ENCODE results near the gene COX6B2.

COX6B2 gene

DNA sequence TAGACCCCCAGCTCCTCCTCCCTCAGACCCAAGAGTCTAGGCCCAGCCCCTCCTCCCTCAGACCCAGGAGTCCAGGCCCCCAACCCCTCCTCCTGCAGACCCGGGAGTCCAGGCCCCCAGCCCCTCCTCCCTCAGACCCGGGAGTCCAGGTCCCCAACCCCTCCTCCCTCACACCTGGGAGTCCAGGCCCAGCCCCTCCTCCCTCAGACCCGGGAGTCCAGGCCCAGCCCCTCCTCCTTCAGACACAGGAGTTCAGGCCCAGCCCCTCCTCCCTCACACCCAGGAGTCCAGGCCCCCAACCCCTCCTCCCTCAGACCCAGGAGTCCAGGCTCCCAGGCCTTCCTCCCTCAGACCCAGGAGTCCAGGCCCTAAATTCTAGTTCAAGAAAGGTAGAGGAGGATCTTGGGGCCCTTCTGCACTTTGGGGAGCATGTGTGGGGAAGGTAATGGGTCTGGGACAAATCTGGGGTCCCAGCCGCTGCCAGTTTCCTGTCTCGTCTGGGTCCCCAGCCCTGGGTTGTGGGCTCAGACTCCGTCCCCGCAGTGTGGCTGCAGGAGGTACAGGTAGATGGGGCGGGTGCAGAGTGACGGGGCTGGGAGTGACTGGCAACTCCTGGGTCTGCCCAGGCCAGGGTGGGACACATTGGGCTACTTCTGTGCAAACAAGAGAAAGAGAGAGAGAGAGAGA, 18.9 kb upstream of the COX6B2 start:
- ATAC-seq: no peak

DNA sequence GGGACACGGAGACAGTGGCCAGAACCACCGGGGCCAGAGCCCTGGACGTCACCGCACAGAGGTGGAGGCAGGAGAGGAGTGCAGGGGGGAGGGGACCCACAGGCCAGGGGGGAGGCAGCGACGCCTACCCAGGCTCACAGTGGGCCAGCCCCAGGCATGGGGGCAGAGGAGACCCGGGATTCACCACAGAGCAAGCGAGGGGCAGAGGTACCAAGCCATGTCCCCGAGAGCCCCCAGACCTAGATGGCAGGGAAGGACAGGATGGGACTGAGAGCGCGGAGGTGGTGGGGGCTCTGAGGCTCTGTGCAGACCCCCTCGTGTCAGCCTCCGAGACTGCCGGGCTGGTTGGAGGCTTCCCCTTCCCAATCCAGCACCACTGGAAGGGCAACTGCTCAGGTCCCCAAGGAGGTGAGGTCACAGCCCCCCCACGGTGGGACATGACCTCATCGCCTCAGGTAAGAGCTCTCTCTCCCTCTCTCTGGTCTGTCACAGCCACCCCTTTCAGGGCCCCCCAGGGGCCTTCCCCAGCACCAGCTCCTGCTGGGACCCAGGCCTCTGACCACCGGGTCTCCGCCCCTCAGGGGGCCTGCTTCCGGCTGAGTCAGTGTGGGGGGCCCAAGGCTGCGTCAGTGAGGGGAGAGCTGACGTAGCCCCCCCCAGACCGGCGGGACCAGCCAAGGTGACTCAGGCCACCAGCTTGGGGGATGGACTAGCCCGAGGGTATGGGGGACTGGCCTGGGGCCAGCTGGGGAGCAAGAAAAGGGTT, 18.0 kb upstream of the COX6B2 start:
- TF ChIP-seq ZFP3 (CRISPR knock-in tag; IDR thresholded peaks at IDR 0.05) (no peak), ZNF70 (CRISPR knock-in tag; IDR thresholded peaks at IDR 0.05) (no peak), BACH2 (CRISPR knock-in tag; IDR thresholded peaks at IDR 0.05; ENCODE audit: borderline replicate concordance) (no peak)
- TF ChIP-seq, protein P1, sequence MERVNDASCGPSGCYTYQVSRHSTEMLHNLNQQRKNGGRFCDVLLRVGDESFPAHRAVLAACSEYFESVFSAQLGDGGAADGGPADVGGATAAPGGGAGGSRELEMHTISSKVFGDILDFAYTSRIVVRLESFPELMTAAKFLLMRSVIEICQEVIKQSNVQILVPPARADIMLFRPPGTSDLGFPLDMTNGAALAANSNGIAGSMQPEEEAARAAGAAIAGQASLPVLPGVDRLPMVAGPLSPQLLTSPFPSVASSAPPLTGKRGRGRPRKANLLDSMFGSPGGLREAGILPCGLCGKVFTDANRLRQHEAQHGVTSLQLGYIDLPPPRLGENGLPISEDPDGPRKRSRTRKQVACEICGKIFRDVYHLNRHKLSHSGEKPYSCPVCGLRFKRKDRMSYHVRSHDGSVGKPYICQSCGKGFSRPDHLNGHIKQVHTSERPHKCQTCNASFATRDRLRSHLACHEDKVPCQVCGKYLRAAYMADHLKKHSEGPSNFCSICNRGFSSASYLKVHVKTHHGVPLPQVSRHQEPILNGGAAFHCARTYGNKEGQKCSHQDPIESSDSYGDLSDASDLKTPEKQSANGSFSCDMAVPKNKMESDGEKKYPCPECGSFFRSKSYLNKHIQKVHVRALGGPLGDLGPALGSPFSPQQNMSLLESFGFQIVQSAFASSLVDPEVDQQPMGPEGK (CRISPR knock-in tag; IDR thresholded peaks at IDR 0.05; ENCODE audit: borderline replicate concordance): peak; percentile 75; the same call in 1 of the 2 replicates
- no peak for ATAC-seq

More for the DNA sequence above, 18.9 kb upstream of the COX6B2 start:
- TF ChIP-seq ZNF565 (CRISPR knock-in tag; conservative IDR thresholded peaks at IDR 0.05; ENCODE audit: low read depth): no peak
- no peak for TF ChIP-seq TCF4 (CRISPR knock-in tag; IDR thresholded peaks at IDR 0.05; ENCODE audit: borderline replicate concordance)
- TF ChIP-seq, protein P2, sequence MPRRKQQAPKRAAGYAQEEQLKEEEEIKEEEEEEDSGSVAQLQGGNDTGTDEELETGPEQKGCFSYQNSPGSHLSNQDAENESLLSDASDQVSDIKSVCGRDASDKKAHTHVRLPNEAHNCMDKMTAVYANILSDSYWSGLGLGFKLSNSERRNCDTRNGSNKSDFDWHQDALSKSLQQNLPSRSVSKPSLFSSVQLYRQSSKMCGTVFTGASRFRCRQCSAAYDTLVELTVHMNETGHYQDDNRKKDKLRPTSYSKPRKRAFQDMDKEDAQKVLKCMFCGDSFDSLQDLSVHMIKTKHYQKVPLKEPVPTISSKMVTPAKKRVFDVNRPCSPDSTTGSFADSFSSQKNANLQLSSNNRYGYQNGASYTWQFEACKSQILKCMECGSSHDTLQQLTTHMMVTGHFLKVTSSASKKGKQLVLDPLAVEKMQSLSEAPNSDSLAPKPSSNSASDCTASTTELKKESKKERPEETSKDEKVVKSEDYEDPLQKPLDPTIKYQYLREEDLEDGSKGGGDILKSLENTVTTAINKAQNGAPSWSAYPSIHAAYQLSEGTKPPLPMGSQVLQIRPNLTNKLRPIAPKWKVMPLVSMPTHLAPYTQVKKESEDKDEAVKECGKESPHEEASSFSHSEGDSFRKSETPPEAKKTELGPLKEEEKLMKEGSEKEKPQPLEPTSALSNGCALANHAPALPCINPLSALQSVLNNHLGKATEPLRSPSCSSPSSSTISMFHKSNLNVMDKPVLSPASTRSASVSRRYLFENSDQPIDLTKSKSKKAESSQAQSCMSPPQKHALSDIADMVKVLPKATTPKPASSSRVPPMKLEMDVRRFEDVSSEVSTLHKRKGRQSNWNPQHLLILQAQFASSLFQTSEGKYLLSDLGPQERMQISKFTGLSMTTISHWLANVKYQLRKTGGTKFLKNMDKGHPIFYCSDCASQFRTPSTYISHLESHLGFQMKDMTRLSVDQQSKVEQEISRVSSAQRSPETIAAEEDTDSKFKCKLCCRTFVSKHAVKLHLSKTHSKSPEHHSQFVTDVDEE (CRISPR knock-in tag; IDR thresholded peaks at IDR 0.05): no peak
- TF ChIP-seq, protein P1 (CRISPR knock-in tag; IDR thresholded peaks at IDR 0.05; ENCODE audit: borderline replicate concordance): no peak

DNA sequence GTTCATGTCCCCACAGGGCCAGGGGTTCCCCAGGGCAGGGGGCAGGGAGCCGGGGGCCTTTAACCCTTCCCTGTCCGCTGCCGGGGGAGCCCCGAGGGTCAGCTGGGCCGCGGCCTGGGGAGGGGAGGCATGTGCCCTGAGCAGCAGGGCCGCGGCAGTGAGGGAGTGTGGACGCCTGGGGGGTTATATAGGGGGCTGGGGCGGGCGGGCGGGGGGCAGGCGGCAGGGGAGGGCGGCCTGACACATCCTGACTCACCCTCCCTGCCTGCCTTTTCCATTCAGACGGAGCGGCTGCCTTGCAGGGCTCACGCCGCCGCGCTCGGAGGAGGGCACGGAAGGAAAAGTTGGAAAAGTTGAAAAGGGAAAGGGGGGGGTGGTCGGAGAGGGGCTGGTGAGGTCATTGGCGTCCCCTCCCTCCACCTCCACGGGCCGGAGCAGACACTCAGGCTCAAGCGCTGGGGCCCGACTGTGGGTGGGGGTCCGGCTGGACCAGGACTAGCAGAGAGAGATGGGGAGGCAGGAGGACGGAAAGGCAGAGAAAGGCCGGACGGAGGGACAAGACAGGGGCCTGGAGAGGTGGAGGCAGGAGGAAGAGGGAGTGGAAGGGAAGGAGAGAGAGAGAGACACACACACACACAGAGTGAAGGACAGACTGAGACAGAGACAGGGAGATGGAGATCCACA, 15.9 kb upstream of the COX6B2 start, which contains the start of gene IL11:
Gene IL11 (minus strand): TSS at position 159 of the 684 bp plus-strand sequence. CDS start 153 bp downstream, at position 6.
- ATAC-seq: peak; percentile 44
- TF ChIP-seq PPARA (CRISPR knock-in tag; IDR thresholded peaks at IDR 0.05; ENCODE audit: borderline replicate concordance) (no peak), ZNF565 (CRISPR knock-in tag; conservative IDR thresholded peaks at IDR 0.05; ENCODE audit: low read depth) (no peak), RARB (CRISPR knock-in tag; IDR thresholded peaks at IDR 0.05) (no peak), BACH2 (CRISPR knock-in tag; IDR thresholded peaks at IDR 0.05; ENCODE audit: borderline replicate concordance) (no peak), GLIS3 (CRISPR knock-in tag; IDR thresholded peaks at IDR 0.05) (no peak), ZC3H10 (CRISPR knock-in tag; IDR thresholded peaks at IDR 0.05) (no peak), SNAI2 (CRISPR knock-in tag; IDR thresholded peaks at IDR 0.05) (no peak), TOX (CRISPR knock-in tag; IDR thresholded peaks at IDR 0.05; ENCODE audit: borderline replicate concordance) (no peak), ESRRG (CRISPR knock-in tag; IDR thresholded peaks at IDR 0.05) (no peak), ZFP3 (CRISPR knock-in tag; IDR thresholded peaks at IDR 0.05) (no peak), OSR1 (CRISPR knock-in tag; IDR thresholded peaks at IDR 0.05) (no peak), CSDC2 (CRISPR knock-in tag; IDR thresholded peaks at IDR 0.05) (no peak)
- TF ChIP-seq, protein P1 (CRISPR knock-in tag; IDR thresholded peaks at IDR 0.05; ENCODE audit: borderline replicate concordance): no peak; the same call in 1 of the 2 replicates
- TF ChIP-seq, protein P3, sequence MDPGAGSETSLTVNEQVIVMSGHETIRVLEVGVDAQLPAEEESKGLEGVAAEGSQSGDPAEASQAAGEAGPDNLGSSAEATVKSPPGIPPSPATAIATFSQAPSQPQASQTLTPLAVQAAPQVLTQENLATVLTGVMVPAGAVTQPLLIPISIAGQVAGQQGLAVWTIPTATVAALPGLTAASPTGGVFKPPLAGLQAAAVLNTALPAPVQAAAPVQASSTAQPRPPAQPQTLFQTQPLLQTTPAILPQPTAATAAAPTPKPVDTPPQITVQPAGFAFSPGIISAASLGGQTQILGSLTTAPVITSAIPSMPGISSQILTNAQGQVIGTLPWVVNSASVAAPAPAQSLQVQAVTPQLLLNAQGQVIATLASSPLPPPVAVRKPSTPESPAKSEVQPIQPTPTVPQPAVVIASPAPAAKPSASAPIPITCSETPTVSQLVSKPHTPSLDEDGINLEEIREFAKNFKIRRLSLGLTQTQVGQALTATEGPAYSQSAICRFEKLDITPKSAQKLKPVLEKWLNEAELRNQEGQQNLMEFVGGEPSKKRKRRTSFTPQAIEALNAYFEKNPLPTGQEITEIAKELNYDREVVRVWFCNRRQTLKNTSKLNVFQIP (CRISPR knock-in tag; IDR thresholded peaks at IDR 0.05; ENCODE audit: borderline replicate concordance, low read depth): no peak
- TF ChIP-seq, protein P4, sequence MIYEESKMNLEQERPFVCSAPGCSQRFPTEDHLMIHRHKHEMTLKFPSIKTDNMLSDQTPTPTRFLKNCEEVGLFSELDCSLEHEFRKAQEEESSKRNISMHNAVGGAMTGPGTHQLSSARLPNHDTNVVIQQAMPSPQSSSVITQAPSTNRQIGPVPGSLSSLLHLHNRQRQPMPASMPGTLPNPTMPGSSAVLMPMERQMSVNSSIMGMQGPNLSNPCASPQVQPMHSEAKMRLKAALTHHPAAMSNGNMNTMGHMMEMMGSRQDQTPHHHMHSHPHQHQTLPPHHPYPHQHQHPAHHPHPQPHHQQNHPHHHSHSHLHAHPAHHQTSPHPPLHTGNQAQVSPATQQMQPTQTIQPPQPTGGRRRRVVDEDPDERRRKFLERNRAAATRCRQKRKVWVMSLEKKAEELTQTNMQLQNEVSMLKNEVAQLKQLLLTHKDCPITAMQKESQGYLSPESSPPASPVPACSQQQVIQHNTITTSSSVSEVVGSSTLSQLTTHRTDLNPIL (CRISPR knock-in tag; IDR thresholded peaks at IDR 0.05; ENCODE audit: low read depth): no peak
- TF ChIP-seq, protein P2 (CRISPR knock-in tag; IDR thresholded peaks at IDR 0.05): no peak

Data from SK-N-SH treated with all-trans-retinoic acid at 6 μM for 48 hours (cell line).